ENCODE data around the gene DENND1B.

DNA sequence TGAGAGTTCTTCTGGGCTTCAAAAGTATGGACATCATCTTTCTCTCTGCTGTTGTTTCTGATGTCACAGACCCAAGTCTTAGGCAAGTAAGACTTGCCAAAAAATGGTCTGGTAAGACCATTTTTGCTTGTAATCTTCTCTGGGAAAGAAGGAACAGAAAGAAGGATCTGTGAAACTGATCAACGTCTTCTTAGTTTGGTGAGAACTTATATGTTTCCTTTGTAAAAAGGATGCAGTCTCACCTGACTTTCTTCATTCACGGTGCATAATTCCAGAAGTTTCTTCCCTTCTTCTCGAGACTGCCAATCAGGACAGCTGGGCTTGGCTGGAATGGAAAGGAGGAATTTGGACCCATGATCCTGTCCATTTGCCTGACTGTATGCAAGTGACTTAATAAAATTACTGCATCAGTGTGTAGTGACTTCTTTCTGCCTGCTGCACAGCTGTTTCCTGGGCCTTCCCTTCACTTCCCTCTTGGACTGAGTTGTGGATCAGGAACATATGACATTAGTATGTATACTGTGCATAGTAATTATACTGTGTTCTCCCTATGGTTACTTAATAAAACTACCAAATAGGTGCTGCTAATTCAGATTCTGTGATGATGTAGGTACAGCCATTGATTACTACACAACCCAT, 7.6 kb upstream of the DENND1B start:
- TF ChIP-seq, protein P1, sequence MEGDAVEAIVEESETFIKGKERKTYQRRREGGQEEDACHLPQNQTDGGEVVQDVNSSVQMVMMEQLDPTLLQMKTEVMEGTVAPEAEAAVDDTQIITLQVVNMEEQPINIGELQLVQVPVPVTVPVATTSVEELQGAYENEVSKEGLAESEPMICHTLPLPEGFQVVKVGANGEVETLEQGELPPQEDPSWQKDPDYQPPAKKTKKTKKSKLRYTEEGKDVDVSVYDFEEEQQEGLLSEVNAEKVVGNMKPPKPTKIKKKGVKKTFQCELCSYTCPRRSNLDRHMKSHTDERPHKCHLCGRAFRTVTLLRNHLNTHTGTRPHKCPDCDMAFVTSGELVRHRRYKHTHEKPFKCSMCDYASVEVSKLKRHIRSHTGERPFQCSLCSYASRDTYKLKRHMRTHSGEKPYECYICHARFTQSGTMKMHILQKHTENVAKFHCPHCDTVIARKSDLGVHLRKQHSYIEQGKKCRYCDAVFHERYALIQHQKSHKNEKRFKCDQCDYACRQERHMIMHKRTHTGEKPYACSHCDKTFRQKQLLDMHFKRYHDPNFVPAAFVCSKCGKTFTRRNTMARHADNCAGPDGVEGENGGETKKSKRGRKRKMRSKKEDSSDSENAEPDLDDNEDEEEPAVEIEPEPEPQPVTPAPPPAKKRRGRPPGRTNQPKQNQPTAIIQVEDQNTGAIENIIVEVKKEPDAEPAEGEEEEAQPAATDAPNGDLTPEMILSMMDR (conservative IDR thresholded peaks at IDR 0.05), result no peak
- TF ChIP-seq EZH2 (IDR thresholded peaks at IDR 0.05; ENCODE audit: low read depth), result no peak
